Activated CD8-positive, alpha-beta memory T cell treated with anti-CD3 and anti-CD28 coated beads, Interleukin-2, amount 50 U/mL, for 4 hours (primary cell): ENCODE data around the gene SPP2.
A peak's percentile ranks its signal among the peaks of the same experiment; 100 is the strongest.

Experiments used
- DNase-seq: peaks from one replicate; pipeline ENCODE4 v3.0.0-alpha.2; 2020

Gene SPP2

DNA sequence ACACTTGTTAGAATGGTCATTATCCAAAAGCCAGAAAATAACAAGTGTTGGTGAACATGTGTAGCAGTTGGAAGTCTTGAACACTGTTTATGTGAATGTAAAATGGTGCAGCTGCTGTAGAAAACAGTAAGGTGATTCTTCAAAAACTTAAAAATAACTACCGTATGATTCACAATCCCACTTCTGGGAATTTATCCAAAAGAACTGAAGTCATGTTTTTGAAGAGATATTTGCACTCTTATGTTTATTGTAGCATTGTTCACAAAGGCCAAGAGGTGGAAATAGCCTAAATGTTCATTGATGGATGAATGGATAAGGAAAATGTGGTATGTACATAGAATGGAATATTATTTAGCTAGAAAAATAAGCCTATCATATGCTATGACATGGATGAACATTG is 6.3 kb upstream of the SPP2 start:
- no peak for DNase-seq

DNA sequence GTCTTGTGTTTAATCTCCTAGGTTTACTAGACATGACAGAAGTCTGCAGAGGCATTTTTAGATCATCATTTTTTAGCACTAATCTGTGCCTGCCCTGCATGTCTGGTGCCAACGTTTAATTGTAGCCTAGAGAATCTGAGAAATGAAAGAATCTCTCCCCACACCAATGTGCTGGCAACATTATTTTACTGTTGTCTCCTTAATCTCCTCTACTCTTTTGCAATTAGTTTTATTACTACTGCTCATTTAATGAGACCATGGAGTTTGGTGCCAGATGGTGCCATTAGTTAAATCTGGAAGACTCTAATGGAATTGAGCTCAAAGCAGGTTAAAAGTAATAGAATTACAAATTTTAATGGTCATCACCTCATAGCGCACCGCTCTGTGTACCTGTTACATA is 4.0 kb upstream of the SPP2 start:
- DNase-seq: no peak

DNA sequence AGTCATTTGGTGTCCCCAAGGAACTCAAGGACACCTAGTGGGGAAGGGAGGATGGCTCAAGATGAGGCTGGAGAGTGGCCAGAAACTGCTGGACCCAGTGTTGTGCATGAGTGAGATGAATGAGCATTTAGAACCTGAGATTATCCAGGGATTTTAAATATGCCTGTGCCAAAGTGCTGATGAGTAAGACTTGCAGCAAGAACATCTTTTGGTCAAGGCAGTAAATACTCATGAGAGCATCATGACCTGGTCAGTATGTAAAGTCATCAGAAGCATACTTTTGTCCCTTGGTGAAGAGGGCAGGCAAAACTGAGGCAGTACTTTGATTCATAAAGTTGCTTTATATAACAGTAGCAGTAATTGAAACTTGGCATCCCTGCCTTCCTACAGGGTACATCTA is 3.1 kb upstream of the SPP2 start:
- no peak for DNase-seq

DNA sequence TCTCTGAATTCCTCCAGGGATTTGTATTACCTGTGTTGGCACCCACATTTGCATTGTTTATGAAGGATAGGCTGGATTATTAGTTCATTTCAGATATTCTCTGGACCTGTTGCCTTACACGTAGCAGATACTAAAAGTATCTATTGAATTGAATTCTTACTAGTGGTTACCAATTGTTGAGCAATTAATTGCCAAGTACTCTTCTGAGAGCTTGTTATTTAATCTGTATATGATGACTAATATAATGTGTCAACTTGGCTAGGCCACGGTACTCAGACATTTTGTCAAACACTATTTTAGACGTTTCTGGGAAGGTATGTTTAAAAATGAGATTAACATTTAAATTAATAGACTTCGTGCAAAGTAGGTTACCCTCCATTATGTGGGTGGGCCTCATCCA is 2.5 kb upstream of the SPP2 start:
- no peak for DNase-seq

DNA sequence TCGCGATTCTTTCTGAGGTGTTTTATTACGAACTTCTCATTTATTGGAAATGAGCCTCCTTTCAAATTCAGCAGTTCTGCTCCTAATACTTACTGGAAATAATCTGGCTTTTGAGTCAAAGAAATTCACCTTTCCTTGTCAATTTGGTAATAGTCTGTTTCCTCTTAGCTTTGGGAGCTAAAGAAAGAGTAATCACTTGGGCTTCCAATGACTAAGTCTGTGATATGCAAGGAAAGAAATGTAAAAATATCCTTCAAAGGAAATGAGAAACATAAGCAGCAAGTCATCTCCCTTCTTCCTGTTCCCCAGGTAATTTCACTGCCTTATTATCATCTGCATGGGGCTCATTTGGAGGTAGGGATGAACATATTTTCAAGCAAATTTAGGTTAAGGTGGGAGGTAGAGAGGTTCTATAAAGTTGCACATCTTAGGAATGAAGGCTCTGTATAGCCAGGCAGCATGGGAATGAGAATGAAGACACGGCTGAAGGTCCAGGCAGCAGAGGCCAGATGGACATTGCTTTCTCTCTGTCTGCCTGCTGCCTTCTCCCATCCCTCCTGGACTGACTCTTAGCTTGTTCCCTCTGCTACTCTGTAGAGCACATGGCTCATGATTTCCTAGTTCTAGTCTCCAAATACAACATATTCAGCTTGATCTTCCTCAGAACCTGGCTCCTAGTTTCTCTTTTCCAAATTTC is 1.0 kb downstream of the SPP2 start:
- DNase-seq: no peak

DNA sequence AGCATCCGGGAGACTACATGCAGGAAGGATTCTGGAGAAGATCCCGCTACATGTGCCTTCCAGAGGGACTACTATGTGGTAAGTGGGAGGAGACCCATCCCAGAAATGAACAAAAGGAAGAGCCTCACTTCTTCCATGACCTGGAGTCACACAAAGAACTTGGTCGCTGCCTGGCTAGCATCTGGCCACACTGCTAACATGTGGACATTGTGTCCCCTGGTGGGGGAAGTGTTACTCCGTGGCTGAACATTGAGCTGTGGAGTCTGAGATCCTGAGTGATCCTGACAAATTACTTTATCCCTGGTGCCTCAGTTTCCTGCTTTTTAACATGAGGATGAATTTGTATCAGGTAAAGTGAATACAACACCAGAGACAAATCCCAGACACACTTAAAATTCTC is 8.4 kb downstream of the SPP2 start:
- no peak for DNase-seq

DNA sequence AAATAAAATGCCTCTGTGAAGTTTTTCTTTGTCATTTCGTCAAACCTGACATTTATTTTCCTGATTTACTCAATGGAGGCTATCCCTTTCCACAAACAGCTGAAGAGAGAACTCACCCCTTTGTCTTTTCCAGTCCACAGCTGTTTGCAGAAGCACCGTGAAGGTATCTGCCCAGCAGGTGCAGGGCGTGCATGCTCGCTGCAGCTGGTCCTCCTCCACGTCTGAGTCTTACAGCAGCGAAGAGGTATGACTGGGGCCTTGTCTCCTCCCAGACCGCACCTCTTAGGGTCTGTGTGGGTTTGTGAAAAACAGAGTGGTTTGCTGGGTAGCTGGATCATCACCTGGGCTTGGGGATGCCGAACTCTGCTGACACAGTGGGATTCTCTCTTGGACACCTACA is 9.7 kb downstream of the SPP2 start:
- no peak for DNase-seq

DNA sequence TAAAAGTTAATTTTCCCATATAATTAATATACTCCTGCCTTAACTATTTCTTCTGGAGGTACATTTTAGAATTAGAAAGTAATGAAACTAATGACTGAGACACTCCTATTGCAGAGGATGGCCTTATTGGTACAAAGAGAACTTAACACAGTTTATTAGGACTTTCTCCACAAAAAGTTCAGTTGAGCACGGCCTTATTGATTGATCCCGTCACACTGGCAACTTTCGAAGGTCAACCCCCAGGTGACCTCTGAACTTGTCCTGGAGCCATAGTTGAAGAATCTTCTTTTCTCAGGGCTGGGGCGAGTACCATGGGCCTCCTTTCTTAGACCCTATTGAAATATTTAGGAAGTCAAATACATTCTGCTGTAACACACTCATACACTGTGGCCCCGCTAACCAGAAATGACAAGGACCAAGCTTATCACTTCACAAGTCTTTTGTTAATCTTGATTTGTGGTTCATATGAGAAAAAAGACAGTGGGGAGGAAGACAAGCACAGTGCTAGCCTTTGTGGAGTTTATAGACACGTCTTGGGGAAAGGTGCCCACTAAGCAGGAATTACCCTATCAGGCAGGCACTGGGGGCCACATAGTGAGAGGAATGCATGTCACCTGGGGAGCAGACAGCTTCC is 11.2 kb downstream of the SPP2 start:
- DNase-seq: no peak

DNA sequence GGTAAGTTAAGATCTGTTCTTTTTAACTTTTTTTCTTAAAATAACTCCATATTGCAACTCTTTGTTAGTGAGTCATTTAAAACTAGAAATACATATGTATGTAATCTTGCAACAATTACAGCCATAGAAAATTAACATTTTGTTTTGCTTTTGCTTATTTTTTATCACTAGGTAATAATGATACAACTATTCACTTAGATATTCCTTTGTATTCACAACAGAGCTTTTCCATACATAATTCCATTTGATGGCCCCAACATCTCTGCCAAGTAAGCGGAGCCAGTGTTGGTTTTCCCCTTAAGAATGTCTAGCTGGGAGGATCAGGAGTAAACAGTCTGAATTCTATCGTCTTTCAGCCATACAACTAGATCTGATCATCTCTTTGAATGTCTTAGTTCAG is 16.1 kb downstream of the SPP2 start:
- no peak for DNase-seq

DNA sequence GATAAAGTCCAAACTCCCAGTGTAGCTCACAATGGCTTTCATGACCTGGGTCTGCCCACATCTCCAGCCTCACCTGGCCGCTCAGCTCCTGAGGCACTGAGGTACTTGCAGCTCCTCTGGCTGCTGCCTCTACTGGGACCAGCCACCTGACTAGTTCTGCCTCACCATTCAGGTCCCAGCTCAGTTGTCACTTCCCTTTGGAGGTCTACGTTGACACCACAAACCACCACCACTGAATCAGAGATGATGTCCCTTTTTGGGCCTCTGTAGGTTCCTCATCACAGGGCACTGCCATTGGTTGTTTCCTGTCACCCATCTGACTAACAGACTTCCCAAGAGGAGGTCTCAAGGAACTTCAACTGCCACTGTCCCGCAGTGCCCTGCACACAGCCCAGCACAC is 21.2 kb downstream of the SPP2 start:
- peak; percentile 18 for DNase-seq

DNA sequence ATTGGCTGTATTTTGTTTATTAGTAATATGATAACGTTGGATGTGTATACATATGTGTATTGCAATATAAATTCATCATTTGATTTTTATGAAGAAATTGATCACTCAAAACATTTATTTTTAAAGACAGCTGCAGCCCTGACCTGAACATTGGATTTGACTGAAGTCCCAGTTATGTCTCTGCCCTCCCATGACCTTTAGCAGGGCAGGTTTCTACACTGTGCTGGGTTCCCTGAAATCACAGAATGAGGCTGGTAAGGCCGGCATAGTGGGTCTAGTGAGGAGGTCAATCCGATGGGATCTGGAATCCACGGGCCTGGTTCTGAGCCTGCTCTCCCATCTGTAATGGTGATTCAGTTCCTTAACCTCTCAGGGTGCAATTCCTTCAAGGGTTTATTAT is 22.0 kb downstream of the SPP2 start:
- no peak for DNase-seq

DNA sequence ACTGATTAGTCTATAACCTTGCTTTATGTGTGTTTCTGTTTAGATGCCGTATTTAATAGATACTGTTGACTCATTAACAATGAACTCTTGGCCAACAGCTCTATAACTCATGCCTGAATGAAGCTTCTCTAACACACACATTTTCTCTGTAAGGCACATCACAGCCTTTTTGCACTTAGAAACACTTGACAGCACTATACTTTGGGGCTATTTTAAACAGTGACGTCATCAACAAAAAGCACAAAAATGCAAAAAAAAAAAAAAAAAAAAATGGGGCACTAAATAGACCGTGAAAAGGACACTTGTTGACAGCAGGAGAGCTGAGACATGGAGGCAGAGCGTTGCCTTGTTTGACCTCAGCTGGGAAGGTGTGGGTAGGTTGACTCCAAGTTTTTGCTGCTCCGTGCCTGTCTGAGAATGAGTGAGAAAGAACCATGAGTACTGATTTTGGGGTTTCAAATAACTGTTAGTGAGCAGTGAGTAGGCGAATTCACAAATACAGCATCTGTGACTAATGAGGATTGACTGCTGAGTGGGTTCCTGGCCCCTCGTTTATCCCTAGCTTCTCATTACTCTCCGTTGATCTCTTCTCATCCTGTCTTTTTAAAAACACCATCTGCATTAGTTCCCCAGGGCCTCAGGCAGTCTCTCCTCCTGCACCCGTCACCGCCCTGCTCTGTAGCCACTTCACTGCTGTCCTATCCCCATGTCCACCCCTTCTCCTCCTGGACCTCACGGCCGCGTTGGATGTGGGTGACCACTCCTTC is 24.4 kb downstream of the SPP2 start:
- no peak for DNase-seq

DNA sequence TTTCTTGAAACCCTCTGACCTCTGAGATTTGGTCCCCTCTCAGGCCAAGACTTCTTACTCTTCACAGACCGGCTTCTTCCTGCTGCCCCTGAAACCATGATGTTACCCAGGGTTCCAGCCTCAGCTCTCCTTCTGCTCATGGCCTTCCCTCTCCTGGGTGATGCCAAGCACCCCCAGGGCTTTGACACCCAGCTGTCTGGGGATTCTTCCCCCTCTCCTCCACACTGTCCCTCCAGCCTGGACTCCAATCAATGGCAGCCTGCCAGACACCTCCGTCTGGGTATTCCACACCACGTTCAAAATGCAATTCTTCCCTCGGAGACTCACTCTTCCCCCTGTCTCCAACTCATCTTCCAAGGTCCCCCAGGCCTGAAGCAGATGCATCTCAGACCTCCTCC is 25.0 kb downstream of the SPP2 start:
- DNase-seq: no peak

DNA sequence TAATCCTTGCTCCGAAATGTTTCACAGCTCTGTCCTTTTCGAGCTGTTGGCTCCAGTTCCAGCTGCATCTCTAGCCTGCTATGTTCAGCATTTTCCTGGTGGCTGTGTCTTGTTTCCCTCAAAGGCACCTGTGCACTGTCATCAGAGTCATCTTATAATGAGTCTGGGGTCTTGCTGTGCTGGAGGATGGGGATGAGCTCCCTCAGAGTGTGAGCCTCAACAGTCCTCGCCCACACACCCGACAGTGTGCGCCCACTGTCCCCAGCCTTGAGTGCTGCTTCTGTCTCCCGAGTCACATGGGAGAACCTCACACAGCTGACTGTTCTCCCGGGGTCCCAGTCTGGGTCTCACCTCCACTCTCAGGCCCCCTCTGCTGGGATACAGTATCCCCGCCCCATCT is 25.4 kb downstream of the SPP2 start:
- DNase-seq: no peak

DNA sequence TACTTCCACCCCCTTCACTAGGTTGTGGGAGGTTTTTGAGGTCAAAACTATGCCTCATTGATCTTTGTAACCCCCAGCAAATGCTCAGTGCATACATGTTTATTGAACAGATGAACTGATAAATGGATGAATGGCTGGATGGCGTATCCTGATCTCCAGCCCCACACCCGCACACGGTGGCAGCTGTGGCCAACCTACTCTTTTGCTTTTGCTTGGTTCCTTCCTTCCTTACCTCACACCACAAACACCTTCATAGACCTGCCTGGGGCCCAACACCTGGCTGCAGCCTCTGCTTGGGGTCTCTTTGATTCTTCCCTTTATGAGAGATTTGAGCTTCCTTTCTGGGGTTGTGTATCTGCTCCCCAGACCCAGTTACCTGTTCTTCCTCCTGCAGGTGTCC is 25.9 kb downstream of the SPP2 start:
- DNase-seq: no peak

DNA sequence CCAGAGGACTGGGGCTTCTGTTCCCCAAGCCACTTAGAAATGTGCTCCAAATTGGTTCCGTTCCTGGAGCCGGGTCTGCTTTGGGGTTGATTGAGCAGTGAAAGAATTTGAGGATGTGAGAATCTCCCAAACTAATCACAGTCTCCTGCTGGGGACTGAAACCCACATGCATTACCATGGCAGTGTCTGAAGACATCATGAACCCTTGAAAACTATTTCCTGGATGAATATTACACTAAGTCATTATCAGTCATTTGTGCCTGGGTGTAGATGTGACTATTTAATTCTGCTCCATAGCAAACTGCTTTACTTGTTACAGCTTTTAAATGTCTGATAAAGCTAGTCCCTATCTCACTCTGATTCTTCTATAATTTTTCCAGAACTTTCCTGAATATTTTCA is 27.6 kb downstream of the SPP2 start:
- DNase-seq: no peak

DNA sequence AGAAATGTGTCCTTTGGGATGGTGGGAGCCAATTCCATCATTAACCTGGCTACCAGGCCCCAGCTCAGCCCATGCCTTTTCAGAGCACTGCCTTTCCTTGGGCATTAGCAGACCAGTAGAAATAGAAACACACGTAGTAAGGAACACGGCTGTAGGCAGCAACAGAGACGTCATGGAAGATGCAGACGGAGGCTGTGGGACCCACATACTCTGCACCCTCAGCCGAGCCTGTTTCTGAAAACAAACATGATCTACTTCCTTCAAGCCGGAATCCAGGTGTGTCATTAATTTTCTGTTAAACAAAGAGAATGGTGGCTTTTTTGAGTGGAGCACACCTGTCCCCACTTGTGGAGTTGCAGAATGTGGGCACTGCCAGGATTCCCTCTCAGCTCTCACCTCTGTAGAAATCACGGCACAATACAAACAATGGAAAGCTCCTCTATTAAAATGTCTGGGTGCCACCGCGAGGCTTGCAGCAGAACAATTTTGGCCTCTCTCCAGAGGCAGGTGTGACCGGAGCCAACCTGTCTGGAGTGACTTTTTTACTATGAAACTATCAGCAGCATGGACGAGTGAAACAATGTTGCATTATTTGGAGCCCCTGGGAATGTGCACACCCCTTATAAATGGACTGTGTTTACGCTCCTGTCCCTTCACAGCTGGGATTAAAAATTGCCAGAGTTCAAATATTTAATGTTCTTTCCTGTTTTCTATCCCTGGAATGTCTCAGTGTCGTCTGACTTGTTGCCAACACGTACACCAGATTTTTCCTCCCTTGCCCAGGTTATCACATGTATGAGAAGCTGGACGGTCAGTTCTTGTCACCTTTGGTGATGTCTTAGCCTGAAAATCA is 31.7 kb downstream of the SPP2 start:
- no peak for DNase-seq

DNA sequence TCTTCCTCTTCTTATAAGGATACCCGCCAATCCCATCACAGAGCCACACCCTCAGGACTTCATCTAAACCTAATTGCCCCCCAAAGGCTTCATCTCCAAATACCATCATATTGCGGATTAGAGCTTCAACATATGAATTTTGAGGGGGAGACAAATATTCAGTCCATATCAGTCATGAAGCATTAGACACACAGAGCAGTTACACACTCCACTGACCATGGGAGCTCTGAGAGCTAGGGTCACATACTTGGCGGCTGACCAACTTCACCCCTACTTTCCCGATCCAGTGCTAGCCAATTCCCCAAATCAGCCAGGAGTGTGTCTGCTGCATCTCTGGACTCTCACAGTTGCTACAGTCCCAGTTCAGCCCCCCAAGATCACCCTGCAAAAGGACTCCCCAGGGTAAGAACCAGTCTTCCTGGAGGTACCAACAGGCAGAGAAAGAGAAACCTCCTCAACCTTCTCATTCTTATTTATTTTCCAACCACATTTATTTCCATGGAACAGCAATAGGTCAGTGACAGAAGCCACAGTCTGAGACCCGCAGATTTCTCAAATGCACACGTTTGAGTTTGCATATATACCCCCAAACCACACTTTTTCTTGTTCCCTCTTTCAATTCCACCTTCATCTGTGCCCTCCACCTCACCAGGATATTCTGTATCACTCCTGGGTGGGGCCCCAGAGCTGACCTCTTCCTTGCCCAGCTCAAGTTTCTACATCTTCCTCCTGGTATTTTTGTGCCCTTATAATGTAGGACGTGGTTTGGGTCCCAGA is 33.3 kb downstream of the SPP2 start:
- no peak for DNase-seq

DNA sequence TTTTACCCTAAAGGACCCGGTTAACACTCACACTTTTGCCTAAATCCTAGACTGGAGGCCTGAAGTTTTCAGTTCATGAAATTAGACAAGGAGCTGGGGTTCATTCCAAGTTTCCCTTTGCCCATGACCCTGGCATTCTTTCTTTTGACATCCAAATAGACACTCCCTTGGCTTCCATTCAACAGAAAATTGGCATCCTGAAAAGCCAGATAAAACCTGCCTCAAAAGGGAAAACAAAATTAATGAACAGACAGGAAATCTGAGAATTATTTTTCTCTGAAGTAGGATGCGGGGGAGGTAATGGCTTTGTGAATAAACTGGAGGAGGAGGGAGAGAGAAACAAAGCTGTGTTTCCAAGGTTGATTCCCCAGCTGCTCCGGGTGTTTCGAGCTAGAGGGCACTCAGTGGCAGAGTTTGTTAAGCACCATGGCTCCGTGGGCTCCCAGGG is 41.0 kb downstream of the SPP2 start:
- DNase-seq: no peak

DNA sequence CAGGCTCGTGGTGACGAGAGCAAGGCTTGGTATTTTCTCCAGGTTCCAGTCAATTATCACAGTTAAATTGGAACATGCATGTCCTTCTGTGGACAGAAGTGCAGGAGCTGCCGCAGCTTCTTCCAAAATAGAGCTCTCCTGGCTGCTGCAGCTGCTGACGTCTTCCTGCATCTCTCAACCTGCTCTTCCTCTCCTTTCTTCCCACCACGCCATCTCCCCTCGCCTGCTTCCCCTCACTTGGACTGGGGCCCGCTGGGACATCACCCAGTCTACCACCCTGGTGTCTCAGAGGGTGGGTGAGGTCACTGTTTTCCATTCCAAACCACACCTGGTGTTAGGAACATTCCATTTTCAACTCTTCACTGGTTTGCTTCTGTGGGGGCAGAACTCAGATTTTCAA is 41.4 kb downstream of the SPP2 start:
- DNase-seq: no peak

DNA sequence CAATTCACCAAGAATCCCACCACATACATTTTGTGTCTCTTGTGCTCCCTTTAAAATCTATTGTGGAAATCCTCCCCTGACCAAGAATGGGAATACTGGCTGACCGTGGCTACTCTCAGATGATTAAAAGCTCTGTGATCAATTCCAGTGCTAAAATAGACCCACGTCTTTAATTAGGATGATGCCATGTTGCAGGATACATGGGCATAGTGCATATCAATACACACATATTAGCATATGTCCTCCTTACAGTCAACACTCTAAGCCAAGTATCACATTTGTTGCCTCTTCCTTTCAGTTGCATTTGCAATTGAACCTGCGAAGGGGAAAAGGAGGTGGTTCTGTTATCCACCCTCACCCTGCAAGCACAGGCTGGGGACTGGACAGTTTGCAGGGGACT is 41.8 kb downstream of the SPP2 start:
- DNase-seq: no peak

DNA sequence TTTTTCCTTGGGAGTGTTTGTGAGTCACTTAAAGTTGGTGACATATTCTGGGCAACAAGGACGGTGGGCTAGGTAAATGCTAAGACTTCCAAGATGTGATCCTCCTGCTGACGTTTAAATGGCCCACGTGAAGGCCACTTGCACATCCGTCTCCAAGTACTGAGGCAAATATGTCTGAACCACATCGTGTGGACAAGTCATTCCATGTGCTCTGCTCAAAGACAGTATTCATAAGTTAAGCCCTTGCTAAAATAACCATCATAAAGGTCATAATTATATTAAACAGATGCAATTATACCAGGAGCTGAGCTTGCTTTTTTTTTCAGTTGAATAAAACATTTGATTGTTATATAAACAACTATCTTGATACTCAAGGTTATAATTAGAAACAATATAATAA is 44.8 kb downstream of the SPP2 start:
- no peak for DNase-seq

DNA sequence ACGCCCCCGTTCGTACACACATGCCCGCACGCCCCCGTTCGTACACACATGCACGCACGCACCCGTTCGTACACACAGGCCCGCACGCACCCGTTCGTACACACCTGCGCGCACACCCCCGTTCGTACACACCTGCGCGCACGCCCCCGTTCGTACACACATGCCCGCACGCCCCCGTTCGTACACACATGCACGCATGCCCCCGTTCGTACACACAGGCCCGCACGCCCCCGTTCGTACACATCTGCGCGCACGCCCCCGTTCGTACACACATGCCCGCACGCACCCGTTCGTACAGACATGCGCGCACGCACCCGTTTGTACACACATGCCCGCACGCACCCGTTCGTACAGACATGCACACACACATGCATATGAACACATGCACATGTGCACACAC is 45.7 kb downstream of the SPP2 start:
- no peak for DNase-seq
